Lower leg skin (tissue), 4 donors: ENCODE results near the gene PEX11G. TPM values are rescaled to one million over a fixed set of nuclear protein-coding genes. Genes with fewer than 3 reads are reported as not detected.

Source experiments
- DNase-seq, 2 donors: peaks; one replicate each; pipeline ENCODE4 v3.0.0-alpha.2; 2019; ENCODE audit warnings: low spot score in 2 of 2
- H3K4me3 ChIP-seq: fragments of 200-600 bp; sonication (generic); 2 replicates; pipeline ENCODE4 v1.5.1; 2017; ENCODE audit warnings: mild to moderate bottlenecking, low read depth; ENCODE audit not compliant: poor library complexity, severe bottlenecking
- CTCF ChIP-seq, 3 donors: fragments of 450-650 bp; IDR thresholded peaks; one replicate each; pipeline ENCODE4 v1.5.1; 2016; ENCODE audit warnings: antibody characterized with exemption in 3 of 3, mild to moderate bottlenecking in 3 of 3, moderate library complexity in 2 of 3
- POLR2A ChIP-seq, 2 donors: fragments of 450-650 bp; IDR thresholded peaks; one replicate each; pipeline ENCODE4 v1.6.1; 2016 to 2017; ENCODE audit warnings: antibody characterized with exemption in 2 of 2, mild to moderate bottlenecking in 1 of 2, moderate library complexity in 1 of 2
- WGBS, 2 donors: methylation state at CpG; one replicate each; pipeline ENCODE4 v1.1.5; 2018; 5-methylcytosine and 5-hydroxymethylcytosine counted together
- intact Hi-C: fragments of 100-400 bp; cut with DNase I; formaldehyde crosslinking; loops from one replicate; pipeline ENCODE4 v1.15.0; 2023; ENCODE audit warnings: low total_unique reads
- total RNA-seq, 4 donors: library from RNA; depleted of rRNA; stranded (reverse); fragments of >200 nt; gene quantifications; one replicate each; pipeline ENCODE4 v1.1.0, GENCODE V29; 2016

Gene PEX11G
- total RNA-seq, 4 donors from 2014 or later: 3.2 to 8.2 (median 4.7) TPM

- no peak overlapping the region for H3K4me3 ChIP-seq
- 62 to 75% methylated on average over 7 of the region's 7 CpGs for WGBS, 2 donors
- no peak for TF ChIP-seq POLR2A (IDR thresholded peaks at IDR 0.05)
- TF ChIP-seq CTCF (IDR thresholded peaks at IDR 0.05): no peak
- DNase-seq: no peak
- intact Hi-C loops: no loop called here
Observed at GRCh38 chr19:7476241-7476640, 12.6 kb downstream of the PEX11G start.

GRCh38 chr19:7475665-7476064 is 13.2 kb downstream of the PEX11G start:
- intact Hi-C loops: no loop called here
- H3K4me3 ChIP-seq: no peak overlapping the region
- WGBS, 2 donors: 88 to 91% methylated on average over 6 of the region's 6 CpGs
- DNase-seq: no peak
- TF ChIP-seq CTCF (IDR thresholded peaks at IDR 0.05) (no peak), POLR2A (IDR thresholded peaks at IDR 0.05) (no peak)

GRCh38 chr19:7471696-7472615 is 16.9 kb downstream of the PEX11G start:
- intact Hi-C loops: no loop called here
- DNase-seq: peak in 1 of 2 donors; percentile 83
- TF ChIP-seq POLR2A (IDR thresholded peaks at IDR 0.05): no peak
- no peak for TF ChIP-seq CTCF (IDR thresholded peaks at IDR 0.05)
- 87 to 91% methylated on average over 41 to 42 of the region's 42 CpGs for WGBS, 2 donors
- no peak overlapping the region for H3K4me3 ChIP-seq

GRCh38 chr19:7470540-7471305 is 18.1 kb downstream of the PEX11G start:
- intact Hi-C loops: no loop called here
- no peak for DNase-seq
- no peak overlapping the region for H3K4me3 ChIP-seq
- 89% methylated on average over 30 to 31 of the region's 31 CpGs for WGBS, 2 donors
- no peak for TF ChIP-seq CTCF (IDR thresholded peaks at IDR 0.05)
- TF ChIP-seq POLR2A (IDR thresholded peaks at IDR 0.05): no peak

- WGBS, 2 donors: 95% methylated on average over 25 to 31 of the region's 31 CpGs
- H3K4me3 ChIP-seq: no peak overlapping the region
- DNase-seq: no peak
- intact Hi-C loops: no loop called here
- TF ChIP-seq POLR2A (IDR thresholded peaks at IDR 0.05) (no peak), CTCF (IDR thresholded peaks at IDR 0.05) (no peak)
Observed at GRCh38 chr19:7469669-7470285, 19.1 kb downstream of the PEX11G start.
